Esophagus muscularis mucosa (tissue), 3 donors: ENCODE results near the gene RND1.

Experiments
- POLR2A ChIP-seq: fragments of 450-650 bp; IDR thresholded peaks from one replicate; pipeline ENCODE4 v1.6.1; 2017; ENCODE audit warnings: antibody characterized with exemption, moderate library complexity, mild to moderate bottlenecking, low read depth
- TF ChIP-seq, protein P1 (sequence below), 3 experiments: fragments of 200-600 bp in 2 of 3; fragments of 450-650 bp in 1 of 3; sonication (generic) in 2 of 3; IDR thresholded peaks; one replicate each; pipeline ENCODE4 v1.5.1; 2017 to 2019; ENCODE audit warnings: antibody characterized with exemption in 3 of 3, mild to moderate bottlenecking in 2 of 3, moderate library complexity in 1 of 3

DNA sequence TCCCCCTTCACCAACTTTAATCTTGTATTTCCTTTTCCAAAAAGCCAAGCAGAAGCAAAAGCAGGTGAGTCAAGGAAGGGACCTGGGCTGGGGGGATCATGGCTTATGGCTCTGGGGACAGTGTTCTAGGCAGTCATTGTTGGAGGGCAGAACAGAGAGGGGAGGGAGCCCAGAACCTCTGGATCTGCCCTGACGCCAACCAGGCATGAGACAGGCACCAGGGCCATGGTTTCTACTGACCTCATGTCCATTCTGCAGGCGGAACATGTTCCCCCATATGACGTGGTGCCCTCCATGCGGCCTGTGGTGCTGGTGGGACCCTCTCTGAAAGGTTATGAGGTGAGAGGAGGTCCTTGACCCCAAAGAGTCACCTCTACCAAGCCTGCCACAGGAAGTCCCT is 40.8 kb downstream of the RND1 start:
- TF ChIP-seq, protein P1, sequence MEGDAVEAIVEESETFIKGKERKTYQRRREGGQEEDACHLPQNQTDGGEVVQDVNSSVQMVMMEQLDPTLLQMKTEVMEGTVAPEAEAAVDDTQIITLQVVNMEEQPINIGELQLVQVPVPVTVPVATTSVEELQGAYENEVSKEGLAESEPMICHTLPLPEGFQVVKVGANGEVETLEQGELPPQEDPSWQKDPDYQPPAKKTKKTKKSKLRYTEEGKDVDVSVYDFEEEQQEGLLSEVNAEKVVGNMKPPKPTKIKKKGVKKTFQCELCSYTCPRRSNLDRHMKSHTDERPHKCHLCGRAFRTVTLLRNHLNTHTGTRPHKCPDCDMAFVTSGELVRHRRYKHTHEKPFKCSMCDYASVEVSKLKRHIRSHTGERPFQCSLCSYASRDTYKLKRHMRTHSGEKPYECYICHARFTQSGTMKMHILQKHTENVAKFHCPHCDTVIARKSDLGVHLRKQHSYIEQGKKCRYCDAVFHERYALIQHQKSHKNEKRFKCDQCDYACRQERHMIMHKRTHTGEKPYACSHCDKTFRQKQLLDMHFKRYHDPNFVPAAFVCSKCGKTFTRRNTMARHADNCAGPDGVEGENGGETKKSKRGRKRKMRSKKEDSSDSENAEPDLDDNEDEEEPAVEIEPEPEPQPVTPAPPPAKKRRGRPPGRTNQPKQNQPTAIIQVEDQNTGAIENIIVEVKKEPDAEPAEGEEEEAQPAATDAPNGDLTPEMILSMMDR (IDR thresholded peaks at IDR 0.05), result no peak
- TF ChIP-seq POLR2A, result no peak
